ENCODE measurements around the gene TFF1.

The TFF1 gene

GRCh38 chr21:42374864-42375499, 8.6 kb upstream of the TFF1 start:
- no peaks in the 10 kb centered on the region for H3K9me3 Mint-ChIP-seq
- TF ChIP-seq, protein P1, sequence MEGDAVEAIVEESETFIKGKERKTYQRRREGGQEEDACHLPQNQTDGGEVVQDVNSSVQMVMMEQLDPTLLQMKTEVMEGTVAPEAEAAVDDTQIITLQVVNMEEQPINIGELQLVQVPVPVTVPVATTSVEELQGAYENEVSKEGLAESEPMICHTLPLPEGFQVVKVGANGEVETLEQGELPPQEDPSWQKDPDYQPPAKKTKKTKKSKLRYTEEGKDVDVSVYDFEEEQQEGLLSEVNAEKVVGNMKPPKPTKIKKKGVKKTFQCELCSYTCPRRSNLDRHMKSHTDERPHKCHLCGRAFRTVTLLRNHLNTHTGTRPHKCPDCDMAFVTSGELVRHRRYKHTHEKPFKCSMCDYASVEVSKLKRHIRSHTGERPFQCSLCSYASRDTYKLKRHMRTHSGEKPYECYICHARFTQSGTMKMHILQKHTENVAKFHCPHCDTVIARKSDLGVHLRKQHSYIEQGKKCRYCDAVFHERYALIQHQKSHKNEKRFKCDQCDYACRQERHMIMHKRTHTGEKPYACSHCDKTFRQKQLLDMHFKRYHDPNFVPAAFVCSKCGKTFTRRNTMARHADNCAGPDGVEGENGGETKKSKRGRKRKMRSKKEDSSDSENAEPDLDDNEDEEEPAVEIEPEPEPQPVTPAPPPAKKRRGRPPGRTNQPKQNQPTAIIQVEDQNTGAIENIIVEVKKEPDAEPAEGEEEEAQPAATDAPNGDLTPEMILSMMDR (IDR thresholded peaks at IDR 0.05) = no peak
- peaks cover 26% of the 10 kb centered on the region for H3K27me3 Mint-ChIP-seq (ENCODE audit: low read depth, poor library complexity)
- peaks cover 41% of the 10 kb centered on the region for H3K4me1 Mint-ChIP-seq
- DNase-seq = peak; percentile 36
- H3K4me3 Mint-ChIP-seq = no peak overlapping the region
- H3K36me3 Mint-ChIP-seq (ENCODE audit: low read depth) = no peaks in the 10 kb centered on the region
- H3K27ac Mint-ChIP-seq = no peak overlapping the region

- Mint-ChIP-seq H3K27me3 (ENCODE audit: low read depth, poor library complexity) (peaks cover 26% of the 10 kb centered on the region), H3K9me3 (no peaks in the 10 kb centered on the region), H3K4me3 (no peak overlapping the region), H3K36me3 (ENCODE audit: low read depth) (no peaks in the 10 kb centered on the region), H3K4me1 (peaks cover 42% of the 10 kb centered on the region), H3K27ac (no peak overlapping the region)
- TF ChIP-seq, protein P1 (IDR thresholded peaks at IDR 0.05) = no peak
- no peak for DNase-seq
These were observed 8.1 kb upstream of the TFF1 start for GRCh38 chr21:42374457-42374856.

DNA sequence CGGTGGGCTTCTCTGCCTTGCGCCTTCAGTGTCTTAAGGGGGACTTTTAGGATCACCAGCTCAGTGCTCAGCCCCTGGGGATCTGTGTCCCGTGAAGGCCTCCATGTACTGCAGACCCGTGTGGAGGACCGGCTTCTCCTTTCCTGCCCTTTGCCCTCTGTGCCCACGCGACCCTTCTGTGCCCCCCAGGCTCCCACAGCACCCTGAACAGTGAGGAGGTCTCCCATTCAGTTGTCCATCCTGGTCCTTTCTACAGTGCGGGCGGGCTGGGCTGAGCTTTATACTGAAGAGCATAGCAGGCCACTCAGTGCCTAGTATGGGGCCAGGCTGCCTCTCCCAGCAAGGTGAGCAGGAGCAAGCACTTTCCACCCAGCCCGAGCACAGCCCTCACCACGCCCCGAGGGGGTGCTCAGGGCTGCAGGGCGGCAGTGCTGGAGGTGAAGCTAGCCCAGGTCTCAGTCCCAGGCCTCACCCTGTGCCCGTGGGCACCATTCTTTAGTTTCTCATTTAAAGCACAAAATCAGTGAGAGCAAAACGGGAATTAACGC, 7.6 kb upstream of the TFF1 start:
- no peak for DNase-seq
- Mint-ChIP-seq H3K4me3 (no peak overlapping the region), H3K9me3 (no peaks in the 10 kb centered on the region), H3K4me1 (peaks cover 47% of the 10 kb centered on the region), H3K27ac (no peak overlapping the region), H3K27me3 (ENCODE audit: low read depth, poor library complexity) (peaks cover 26% of the 10 kb centered on the region), H3K36me3 (ENCODE audit: low read depth) (no peaks in the 10 kb centered on the region)
- TF ChIP-seq, protein P1 (IDR thresholded peaks at IDR 0.05) = no peak

GRCh38 chr21:42373196-42373907, 7.0 kb upstream of the TFF1 start:
- TF ChIP-seq, protein P1 (IDR thresholded peaks at IDR 0.05) = no peak
- no peak overlapping the region for H3K4me3 Mint-ChIP-seq
- H3K27me3 Mint-ChIP-seq (ENCODE audit: low read depth, poor library complexity) = peaks cover 23% of the 10 kb centered on the region
- peaks cover 48% of the 10 kb centered on the region for H3K4me1 Mint-ChIP-seq
- DNase-seq = no peak
- no peaks in the 10 kb centered on the region for H3K9me3 Mint-ChIP-seq
- no peaks in the 10 kb centered on the region for H3K36me3 Mint-ChIP-seq (ENCODE audit: low read depth)
- no peak overlapping the region for H3K27ac Mint-ChIP-seq

GRCh38 chr21:42370894-42371654, 4.7 kb upstream of the TFF1 start:
- Mint-ChIP-seq H3K4me3 (no peak overlapping the region), H3K36me3 (ENCODE audit: low read depth) (no peaks in the 10 kb centered on the region), H3K9me3 (no peaks in the 10 kb centered on the region), H3K27me3 (ENCODE audit: low read depth, poor library complexity) (peaks cover 20% of the 10 kb centered on the region), H3K27ac (peak overlapping the region; percentile 34), H3K4me1 (peaks cover 61% of the 10 kb centered on the region)
- TF ChIP-seq, protein P1 (IDR thresholded peaks at IDR 0.05) = no peak
- no peak for DNase-seq

Measured in nephron progenitor cell (in vitro differentiated cells).